HG02642 (cell line): ENCODE results near the gene LPGAT1.
"Not testable (repeated sequence)": the region's sequence is repeated elsewhere in the genome, so short reads cannot be mapped to it uniquely, and the experiment has no call there.

ENCODE experiments used
- ATAC-seq: cut with Tn5 transposase; IDR thresholded peaks from one replicate; pipeline ENCODE4 v1.9.1; 2021; ENCODE audit warnings: mild to moderate bottlenecking; ENCODE audit not compliant: unreplicated experiment, poor library complexity

Gene LPGAT1, protein sequence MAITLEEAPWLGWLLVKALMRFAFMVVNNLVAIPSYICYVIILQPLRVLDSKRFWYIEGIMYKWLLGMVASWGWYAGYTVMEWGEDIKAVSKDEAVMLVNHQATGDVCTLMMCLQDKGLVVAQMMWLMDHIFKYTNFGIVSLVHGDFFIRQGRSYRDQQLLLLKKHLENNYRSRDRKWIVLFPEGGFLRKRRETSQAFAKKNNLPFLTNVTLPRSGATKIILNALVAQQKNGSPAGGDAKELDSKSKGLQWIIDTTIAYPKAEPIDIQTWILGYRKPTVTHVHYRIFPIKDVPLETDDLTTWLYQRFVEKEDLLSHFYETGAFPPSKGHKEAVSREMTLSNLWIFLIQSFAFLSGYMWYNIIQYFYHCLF

DNA sequence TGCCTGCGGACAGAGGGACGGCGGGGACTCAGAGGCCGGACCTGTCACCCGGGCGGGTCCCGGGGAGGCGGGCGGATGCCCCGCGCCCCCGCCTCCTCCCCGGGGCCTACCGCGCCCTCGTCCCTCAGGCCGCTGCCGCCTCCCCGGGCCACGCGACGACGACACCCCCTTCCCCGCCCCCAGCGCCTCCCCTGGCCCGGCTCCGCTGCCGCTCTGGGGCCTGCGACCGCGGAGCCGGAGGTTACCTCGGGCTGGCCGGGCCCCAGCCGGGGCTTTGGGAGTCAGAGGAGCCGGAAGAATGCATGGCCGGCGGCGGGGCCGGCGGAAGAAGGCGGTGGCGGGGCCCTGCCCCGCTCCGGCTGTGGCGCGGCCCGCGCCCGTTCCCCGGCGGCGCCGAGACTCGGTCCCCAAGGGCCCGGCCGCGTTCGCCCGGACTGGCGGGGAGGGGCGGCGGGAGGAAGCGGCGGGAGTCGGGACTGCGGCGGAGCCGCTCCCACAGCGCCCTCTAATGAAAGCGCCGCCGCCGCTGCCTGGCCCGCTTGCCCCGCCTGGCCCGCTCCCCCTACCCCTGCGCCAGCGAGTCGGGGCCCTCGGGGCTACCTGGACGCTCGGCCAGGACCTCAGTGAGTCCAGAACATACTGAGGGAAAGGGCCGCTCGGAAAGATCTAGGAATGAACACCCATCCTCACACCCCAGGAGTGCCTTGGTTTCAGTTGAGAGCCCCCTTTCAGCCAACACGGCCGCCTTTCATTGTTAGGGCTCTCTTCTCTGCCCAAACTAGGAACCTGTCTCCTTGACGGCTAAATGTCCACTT lies at the start of gene LPGAT1:
LPGAT1 (minus strand) TSS at position 436 of the 815 bp plus-strand sequence. CDS start 1,467 bp downstream, outside the sequence.
- ATAC-seq = peak; percentile 87

DNA sequence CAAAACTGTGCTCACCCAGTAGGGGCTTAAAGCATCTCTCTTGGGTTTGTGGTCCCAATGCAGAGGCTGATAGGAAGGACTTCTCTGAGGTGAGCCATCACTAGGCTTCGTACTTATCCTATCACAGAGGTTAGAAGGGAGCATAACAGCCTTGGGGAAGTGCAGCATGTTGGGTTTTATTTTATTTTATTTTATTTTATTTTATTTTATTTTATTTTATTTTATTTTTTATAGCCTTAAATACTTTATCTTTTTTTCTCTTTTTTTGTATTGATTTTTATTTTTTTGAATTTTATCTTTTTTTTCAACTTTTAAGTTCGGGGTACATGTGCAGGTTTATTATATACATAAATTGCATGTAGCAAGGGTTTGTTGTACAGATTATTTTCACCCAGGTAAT lies 48.9 kb upstream of the LPGAT1 start:
- no peak for ATAC-seq

DNA sequence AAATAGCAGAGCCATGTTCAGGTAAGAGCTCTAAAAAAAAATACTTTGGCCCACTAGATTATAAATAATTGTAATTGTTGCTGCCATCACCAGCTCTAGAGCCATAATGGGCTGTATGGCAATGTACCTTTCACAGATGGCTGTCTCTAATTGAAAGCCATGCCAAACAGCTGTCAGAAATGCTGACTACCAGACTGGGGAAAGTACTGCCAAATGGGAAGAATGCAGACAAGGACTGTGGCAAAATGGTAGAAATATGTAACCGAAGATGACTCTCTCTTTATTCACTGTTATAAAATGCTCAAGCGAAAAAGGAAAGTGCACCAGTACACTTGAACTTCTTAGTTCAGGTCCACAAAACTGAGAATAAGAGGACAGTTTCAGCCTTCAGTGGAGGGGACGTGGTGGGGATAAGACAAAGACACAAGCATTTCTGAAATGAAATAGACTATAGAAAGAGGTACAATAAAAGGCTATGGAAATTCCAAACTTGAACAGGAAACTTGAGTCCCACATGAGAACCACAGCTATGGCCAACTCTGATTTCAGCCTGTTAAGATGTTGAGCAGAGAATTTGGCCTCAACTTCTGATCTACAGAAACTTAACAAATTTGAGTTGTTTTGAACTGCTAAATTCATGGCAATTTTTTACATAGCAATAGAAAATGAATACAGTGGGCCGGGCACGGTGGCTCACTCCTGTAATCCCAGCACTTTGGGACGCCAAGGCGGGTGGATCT lies 46.5 kb upstream of the LPGAT1 start:
- no peak for ATAC-seq

DNA sequence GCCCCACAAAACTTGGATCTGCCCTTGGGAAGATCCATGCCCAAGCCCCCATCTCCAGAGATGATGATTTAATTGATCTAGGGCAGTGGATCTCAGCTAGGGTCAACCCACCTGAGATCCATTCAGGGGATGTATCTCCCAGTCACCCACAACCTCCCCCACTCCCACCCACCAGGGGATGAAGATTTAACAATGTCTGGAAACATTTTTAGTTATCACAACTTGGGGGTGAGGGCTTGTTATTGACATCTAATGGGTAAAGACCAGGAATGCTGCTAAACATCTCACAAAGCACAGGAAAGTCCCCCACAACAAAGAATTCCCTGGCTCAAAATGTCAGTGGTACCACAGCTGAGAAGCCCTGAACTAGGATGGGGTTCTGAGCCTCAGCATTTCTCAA lies 45.0 kb upstream of the LPGAT1 start:
- ATAC-seq = no peak

DNA sequence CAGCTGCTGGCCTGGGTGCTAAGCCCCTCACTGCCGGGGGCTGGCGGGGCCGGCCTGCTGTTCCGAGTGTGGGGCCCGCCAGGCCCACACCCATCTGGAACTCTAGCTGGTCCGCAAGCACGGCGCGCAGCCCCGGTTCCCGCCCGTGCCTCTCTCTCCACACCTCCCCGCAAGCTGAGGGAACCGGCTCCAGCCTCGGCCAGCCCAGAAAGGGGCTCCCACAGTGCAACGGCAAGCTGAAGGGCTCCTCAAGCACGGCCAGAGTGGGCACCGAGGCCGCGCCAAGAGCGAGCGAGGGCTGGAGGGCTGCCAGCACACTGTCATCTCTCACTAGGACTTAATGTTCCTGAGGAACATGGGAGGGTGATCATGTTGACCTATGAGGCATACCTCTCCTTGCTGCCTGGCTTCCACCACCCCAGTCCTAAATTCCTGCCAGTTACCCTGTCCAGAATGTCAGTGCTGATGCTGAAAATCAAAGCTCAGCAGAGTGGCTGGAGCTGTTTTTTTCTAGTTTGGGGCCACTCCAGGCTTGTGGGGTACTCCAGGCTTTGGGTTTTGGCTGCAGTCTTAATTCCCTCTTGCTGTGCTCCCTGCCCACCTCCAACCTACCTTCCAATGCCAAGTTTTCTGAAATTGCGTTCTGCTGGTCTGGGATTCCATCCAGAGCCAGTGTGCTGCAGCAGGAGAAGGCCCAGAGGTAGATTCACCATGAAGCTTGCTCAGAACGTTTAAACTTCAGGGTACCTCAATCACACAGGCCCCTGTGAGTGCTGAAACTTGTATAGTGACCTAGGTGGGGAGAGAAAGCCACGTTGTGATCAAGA lies 44.2 kb upstream of the LPGAT1 start:
- ATAC-seq = no peak

DNA sequence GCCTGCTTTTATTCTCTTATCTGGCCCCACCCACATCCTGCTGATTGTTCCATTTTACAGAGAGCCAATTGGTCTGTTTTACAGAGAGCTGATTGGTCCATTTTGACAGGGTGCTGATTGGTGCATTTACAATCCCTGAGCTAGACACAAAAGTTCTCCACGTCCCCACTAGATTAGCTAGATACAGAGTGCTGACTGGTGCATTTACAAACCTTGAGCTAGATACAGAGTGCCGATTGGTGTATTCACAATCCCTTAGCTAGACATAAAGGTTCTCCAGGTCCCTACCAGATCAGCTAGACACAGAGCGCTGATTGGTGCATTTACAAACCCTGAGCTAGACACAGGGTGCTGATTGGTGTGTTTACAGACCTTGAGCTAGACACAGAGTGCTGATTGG lies 43.2 kb upstream of the LPGAT1 start:
- not testable (repeated sequence) for ATAC-seq

DNA sequence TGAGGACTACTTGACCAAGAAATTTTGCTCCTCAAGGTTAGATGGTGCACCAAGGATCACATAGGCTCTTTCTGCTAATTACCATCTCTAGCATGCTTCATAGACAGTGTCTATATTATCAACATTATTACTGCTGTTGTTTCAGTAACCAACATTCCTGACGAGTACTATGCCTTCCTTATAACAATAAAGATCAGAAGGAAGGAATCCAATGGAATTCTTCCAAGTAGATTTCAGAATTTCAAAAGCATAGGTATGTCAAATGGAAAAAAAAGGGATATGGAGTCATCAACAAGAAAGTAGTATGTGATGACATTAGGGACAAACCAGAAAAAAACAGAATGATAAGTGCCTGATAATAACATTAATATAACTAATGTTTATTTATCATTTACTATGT lies 39.6 kb upstream of the LPGAT1 start:
- ATAC-seq = no peak

DNA sequence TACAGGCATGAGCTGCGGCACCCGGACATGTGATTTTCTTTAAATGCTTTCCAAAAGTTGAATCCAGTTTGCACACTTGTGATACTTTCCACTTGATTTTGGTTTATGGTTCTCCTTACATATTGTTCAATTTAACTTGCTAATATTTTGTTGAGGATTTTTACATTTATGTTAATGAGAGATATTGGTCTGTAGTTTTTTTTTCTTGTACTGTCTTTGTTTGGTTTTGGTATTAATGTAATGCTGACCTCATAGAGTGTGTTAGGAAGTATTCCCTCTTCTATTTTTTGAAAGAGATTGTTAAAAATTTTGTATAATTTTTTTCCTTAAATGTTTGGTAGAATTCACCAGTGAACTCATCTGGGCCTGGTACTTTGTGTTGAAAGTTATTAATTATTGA lies 34.6 kb upstream of the LPGAT1 start:
- ATAC-seq = no peak

DNA sequence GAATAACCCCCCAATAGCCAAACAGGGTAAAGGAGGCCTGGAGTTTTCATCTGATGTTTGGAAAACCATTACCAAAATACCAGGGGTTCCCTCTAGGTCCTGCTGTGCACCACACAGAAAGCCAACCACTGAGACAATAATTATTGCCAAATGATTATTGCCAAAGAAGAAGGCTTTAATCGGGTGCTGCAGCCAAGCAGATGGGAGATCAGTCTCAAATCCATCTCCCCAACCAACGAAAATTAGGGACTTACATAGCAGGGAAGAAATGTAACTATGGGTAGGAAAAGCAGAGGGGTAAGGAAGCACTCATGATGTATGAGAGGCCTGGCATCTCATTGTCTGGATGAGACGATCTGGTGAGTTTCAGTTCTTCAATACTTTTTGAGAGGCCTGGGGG lies 28.8 kb upstream of the LPGAT1 start:
- ATAC-seq = no peak

DNA sequence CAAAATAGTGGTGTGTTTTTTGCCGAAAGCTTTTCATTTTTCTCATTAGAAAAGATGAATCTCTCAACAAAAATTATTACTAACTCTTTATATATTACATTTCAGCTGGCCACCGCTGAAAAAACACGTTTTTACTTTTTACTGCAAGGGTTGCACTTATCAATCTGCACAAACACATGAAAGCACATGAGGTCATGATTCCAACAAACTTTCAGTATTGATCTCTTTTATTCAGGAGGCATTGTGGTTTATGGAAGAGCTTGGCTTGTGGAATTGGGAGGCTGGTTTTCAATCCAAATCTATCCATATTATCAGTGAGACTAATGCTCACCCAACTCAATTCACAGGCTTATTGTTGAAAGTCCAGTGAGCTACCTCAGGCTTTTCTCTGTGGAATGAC lies 20.6 kb upstream of the LPGAT1 start:
- no peak for ATAC-seq

DNA sequence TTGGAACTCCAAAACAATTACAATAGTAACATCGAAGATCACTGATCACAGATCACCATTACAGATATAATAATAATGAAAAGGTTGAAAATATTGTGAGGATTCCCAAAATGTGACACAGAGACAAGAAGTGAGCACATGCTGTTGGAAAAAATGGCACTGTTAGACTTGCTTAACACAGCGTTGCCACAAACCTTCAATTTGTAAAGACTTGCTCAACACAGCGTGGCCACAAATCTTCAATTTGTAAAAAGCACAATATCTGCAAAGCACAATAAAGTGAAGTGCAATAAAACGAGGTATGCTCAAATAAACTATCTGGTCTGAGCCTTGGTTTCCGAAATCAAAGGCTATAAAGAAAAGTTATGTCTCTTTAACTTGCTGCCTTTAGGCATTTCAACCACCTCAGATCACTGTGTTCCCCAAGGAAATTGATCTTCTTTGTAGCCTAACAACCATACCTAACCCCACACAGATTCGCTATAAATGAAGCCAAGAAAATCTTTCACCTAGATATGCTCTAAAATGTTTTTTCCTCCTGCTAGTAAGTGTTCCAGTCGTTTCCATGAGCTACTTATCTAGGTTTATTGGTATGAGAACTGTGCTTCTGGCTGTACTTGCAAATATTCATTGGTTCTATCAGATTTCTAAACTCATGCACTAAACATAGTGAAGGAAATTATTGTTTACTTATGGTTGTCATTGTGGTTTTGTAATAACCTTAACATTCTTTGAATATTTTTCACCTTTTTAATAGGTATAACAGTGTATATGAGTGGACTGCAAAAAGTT lies 13.1 kb upstream of the LPGAT1 start:
- no peak for ATAC-seq

DNA sequence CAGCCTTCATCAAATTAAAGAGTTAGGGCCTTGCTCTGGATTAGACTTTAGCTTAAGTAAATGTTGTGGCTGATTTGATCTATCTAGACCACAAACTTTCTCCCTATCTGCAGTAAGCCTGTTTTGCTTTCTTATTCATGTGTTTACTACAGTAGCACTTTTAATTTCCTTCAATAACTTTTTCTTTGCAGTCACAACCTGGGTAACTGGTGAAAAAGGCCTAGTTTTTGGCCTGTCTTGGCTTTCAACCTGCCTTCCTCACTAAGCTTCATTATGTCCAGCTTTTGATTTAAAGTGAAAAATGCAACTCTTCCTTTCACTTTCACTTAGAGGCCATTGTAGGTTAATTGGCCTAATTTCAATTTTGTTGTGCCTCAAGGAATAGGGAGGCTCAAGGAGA lies 12.5 kb upstream of the LPGAT1 start:
- no peak for ATAC-seq

DNA sequence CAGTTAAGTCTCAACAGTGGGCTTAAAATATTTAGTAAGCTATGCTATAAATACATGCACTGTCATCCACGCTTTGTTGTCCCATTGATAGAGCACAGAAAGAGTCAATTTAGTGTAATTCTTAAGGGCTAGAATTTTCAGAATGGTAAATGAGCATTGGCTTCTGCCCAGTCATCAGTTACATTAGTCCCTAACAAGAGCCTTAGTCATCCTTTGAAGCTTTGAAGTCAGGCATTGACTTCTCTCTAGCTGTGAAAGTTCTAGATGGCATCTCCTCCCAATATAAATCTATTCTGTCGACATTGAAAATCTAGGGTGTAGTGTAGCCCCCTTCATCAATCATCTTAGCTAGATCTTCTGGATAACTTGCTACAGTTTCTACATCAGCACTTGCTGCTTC lies 12.0 kb upstream of the LPGAT1 start:
- no peak for ATAC-seq

DNA sequence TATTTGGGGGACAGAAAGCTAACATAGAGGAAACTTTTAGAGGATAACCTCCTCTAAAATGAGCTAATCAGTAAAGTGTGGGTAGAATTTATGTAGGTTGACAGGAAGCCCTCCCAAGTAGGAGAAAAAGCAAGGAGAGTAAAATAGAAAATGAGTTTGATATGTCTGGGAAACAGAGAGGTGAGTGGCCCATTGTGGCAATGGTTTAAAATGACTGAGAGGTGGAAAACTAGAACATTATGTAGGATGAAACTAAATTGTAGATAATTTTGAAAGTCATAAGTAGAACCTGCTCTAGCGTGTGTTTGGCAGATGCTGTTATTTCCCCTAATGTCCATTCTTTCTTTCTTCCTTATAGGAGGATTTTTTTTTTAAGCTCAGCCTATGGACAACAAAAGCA lies 8.5 kb upstream of the LPGAT1 start:
- no peak for ATAC-seq

DNA sequence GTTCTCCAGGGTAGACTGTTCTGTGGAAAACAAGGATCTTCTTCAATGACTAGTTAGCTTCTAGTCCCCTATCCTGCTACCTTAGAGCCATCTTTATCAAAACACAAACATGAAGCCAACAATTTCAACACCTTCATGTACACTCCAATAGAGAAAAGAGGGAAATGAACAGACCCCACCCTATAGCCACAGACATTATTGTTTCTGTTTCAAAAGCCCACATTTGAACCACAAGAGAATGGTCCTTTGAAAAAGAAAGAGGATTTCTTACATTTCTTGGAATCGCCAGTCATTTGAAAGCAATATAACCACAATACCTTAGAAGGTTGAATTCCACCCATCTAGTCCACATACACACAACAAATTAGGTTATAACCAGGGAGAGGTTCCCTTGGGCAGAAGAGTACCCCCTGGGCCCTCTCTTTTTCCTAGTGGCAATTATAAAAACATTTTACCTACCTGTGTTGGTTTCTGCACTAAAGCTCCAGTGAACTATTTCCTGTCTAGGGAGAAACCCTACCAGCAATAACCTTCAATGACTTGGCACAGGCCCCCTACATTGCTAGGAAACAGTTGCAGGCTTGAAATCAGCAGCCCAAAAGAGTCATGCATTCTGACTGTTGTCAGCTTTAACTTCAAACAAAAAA lies 2.7 kb upstream of the LPGAT1 start:
- no peak for ATAC-seq

DNA sequence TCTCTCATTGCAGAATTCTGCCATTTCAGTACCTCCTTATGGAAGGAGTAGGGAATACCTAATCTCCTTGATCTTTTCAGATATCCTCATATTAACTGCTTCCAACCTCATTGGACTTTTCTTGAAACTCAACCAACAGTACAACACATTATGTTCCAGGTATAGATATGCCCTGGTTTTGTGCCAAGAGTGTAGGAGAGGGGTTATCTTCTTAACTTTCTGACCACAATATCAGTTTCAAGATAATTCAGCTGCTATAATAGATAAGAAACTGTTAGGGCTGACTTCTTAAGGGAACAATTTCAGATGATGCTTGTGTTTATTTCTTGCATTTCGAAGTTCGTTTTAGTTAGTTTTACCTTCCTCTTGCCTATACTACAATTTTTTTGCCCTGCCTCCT lies 2.1 kb upstream of the LPGAT1 start:
- ATAC-seq = no peak

DNA sequence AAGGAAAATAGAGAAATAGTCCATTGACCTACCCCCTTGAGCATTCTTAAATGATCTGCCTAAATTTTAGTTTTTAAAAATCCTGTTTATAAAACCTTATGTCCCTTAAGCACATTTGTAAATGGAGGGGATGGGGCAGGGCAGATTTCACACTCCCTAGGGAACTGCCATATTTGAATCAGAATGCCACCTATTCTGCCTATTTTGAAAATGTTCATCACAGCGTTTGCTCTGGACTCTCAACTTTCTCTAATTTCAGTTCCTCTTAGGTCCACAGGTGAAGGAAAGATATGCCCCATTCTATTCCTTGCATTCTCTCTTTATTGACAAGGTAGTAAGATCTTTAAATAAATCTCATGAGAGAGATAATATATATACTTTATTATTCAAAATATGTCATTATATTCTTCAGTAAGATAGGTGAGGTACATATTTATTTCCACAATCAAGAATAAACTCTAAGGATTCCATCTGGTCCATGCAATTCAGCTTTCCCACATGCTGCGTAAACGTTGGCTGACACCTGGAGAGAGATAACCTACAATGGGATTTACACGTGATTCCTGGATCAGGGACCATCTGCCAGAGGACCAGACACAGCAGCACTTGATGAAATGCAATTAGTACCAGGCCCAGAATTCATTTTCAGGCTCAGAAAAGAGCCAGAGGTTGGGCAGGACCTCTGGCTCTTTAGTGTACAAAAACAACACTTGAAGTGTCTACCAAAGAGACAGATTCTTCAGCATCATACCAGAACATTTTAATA lies 1.2 kb upstream of the LPGAT1 start:
- no peak for ATAC-seq

DNA sequence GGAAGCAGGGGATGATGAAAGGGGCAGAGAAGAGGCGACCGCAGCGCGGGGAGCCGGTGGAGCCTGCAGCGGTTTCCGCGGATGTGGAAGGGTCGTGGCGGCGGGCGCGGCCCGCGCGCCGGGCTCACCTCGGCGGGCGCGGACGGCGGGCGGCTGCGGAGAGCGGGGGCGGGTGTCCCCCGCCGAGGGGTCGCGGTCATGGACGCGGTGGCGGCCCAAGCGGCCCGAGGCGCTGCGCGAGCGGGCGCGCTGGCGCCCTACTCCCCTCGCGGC lies 572 bp downstream of the LPGAT1 start:
- no peak for ATAC-seq
